Measurements from ENCODE around the gene DLGAP4.

DLGAP4 gene

GRCh38 chr20:36366623-36367369 is 60.7 kb downstream of the DLGAP4 start:
- ChIA-PET POLR2A (no interaction called here), CTCF (no interaction called here)
- DNase-seq (ENCODE audit: low read depth, low spot score): no peak
- TF ChIP-seq CTCF (IDR thresholded peaks at IDR 0.05; ENCODE audit: insufficient read depth, low read length, missing control alignments): no peak
- no peak overlapping the region for H3K4me3 ChIP-seq (ENCODE audit: low read depth, low read length)

GRCh38 chr20:36367370-36367745 is 61.2 kb downstream of the DLGAP4 start:
- H3K4me3 ChIP-seq (ENCODE audit: low read depth, low read length): no peak overlapping the region
- ChIA-PET POLR2A (no interaction called here), CTCF (no interaction called here)
- TF ChIP-seq CTCF (IDR thresholded peaks at IDR 0.05; ENCODE audit: insufficient read depth, low read length, missing control alignments): no peak
- DNase-seq (ENCODE audit: low read depth, low spot score): no peak

- ChIA-PET POLR2A (no interaction called here), CTCF (no interaction called here)
- TF ChIP-seq CTCF (IDR thresholded peaks at IDR 0.05; ENCODE audit: insufficient read depth, low read length, missing control alignments): no peak
- H3K4me3 ChIP-seq (ENCODE audit: low read depth, low read length): no peak overlapping the region
- no peak for DNase-seq (ENCODE audit: low read depth, low spot score)
Observed at GRCh38 chr20:36367907-36368799, 62.0 kb downstream of the DLGAP4 start.

GRCh38 chr20:36368869-36369268 is 62.7 kb downstream of the DLGAP4 start:
- no peak for TF ChIP-seq CTCF (IDR thresholded peaks at IDR 0.05; ENCODE audit: insufficient read depth, low read length, missing control alignments)
- no peak overlapping the region for H3K4me3 ChIP-seq (ENCODE audit: low read depth, low read length)
- no peak for DNase-seq (ENCODE audit: low read depth, low spot score)
- ChIA-PET CTCF (no interaction called here), POLR2A (no interaction called here)

- CTCF ChIA-PET: no interaction called here
Observed at GRCh38 chr20:36369739-36370138, 63.6 kb downstream of the DLGAP4 start.

More at GRCh38 chr20:36369739-36370138, 63.6 kb downstream of the DLGAP4 start:
- H3K4me3 ChIP-seq (ENCODE audit: low read depth, low read length): no peak overlapping the region
- DNase-seq (ENCODE audit: low read depth, low spot score): no peak
- no peak for TF ChIP-seq CTCF (IDR thresholded peaks at IDR 0.05; ENCODE audit: insufficient read depth, low read length, missing control alignments)
- POLR2A ChIA-PET: no interaction called here

All from AG04449 (cell line).